ENCODE results near the gene NCKAP5.

GRCh38 chr2:133553251-133553650, 15.0 kb downstream of the NCKAP5 start:
- TF ChIP-seq FOXM1 (IDR thresholded peaks at IDR 0.05; ENCODE audit: borderline replicate concordance, low read depth) (no peak), MAX (IDR thresholded peaks at IDR 0.05) (no peak), TEAD4 (IDR thresholded peaks at IDR 0.05) (no peak), TCF12 (IDR thresholded peaks at IDR 0.05; ENCODE audit: low read depth) (no peak), REST (IDR thresholded peaks at IDR 0.05; ENCODE audit: low read depth) (no peak), NFIC (IDR thresholded peaks at IDR 0.05) (no peak), USF1 (IDR thresholded peaks at IDR 0.05) (no peak), RAD21 (IDR thresholded peaks at IDR 0.05; ENCODE audit: low read depth) (no peak), EGR1 (IDR thresholded peaks at IDR 0.05) (no peak), CREB1 (IDR thresholded peaks at IDR 0.05; ENCODE audit: low read depth) (no peak)
